ENCODE measurements around the gene DNM3. TPM values are rescaled to one million over a fixed set of nuclear protein-coding genes. Genes with fewer than 3 reads are reported as not detected.

DNM3 gene
- total and polyA plus RNA-seq, 2 experiments from 2014 or later = 5.2 to 12.2 TPM

DNA sequence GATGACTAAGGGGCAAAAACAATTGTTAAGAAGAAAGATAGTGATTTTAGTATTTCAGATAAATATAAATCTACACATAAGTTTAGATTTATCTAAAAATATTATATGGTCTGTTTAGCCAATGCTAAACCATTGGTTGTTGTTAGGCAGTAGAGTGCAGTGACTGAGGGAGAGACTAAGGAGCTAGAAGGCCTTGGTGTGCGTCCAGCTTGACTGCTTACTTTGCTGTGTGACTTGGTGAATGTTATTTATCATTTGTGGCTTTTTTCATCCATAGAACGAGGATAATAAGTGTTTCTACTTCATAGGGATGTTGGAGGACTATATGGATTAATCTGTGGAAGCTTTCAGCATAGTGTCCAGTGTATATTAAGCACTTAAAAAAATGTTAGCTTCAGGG lies 314.5 kb downstream of the DNM3 start:
- no peak for ATAC-seq

DNA sequence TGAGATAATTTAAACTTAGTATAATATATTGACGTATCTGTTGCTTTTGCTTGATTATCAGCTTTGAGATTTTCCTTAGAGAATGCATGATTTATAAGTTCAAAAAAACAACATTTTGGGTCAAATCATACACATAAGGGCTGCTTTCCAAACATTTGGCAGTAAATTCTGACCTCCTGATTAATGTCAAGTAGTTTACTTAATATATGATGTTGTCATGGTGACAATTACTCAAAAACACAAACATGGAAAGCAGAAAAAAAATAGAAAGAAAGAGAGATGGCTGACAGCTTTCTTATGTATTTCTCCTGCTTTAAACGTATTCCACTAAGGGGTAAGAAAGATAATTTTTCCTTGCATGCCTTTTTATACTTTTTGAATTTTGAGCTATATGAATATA lies 320.9 kb downstream of the DNM3 start:
- no peaks in the 10 kb centered on the region for H3K9me2 ChIP-seq (ENCODE audit: insufficient read depth)
- TF ChIP-seq ZNF331 (CRISPR knock-in tag; IDR thresholded peaks at IDR 0.05; ENCODE audit: low read depth) (no peak), STAT1 (IDR thresholded peaks at IDR 0.05; ENCODE audit: unreplicated experiment) (no peak), NANOG (IDR thresholded peaks at IDR 0.05; ENCODE audit: borderline replicate concordance) (no peak), EZH2 (IDR thresholded peaks at IDR 0.05; ENCODE audit: low read depth, unreplicated experiment) (no peak)
- no peak overlapping the region for H3K4me3 ChIP-seq
- no peaks in the 10 kb centered on the region for H3K9me3 Mint-ChIP-seq
- DNase-seq (ENCODE audit: low spot score) (no peak), ATAC-seq (no peak)
- H3K27ac ChIP-seq (ENCODE audit: low read depth) = no peak overlapping the region
- H3K79me2 ChIP-seq (replicated peaks; ENCODE audit: insufficient read depth) = no peaks in the 10 kb centered on the region
- H3F3A ChIP-seq (replicated peaks; ENCODE audit: low read depth) = no peaks in the 10 kb centered on the region
- no peak overlapping the region for H3K4me3 Mint-ChIP-seq
- no peaks in the 10 kb centered on the region for H3K4me1 Mint-ChIP-seq
- H3K27ac Mint-ChIP-seq = no peak overlapping the region
- H3K36me3 Mint-ChIP-seq (ENCODE audit: low read depth) = no peaks in the 10 kb centered on the region
- H3K36me3 ChIP-seq (ENCODE audit: insufficient read depth) = no peaks in the 10 kb centered on the region
- no peaks in the 10 kb centered on the region for H3K4me1 ChIP-seq (ENCODE audit: insufficient read depth)
- H3K27me3 ChIP-seq (ENCODE audit: insufficient read depth) = no peaks in the 10 kb centered on the region
- no peak overlapping the region for H2AFZ ChIP-seq
- no peaks in the 10 kb centered on the region for H3K27me3 Mint-ChIP-seq (ENCODE audit: insufficient read depth, low read depth, poor library complexity)
- H4K20me1 ChIP-seq (replicated peaks; ENCODE audit: insufficient read depth) = no peaks in the 10 kb centered on the region
- H3K4me2 ChIP-seq = no peak overlapping the region

More for the DNA sequence above, 314.5 kb downstream of the DNM3 start:
- Histone ChIP-seq H2AFZ (no peak overlapping the region), H3K4me1 (ENCODE audit: insufficient read depth) (no peaks in the 10 kb centered on the region), H3F3A (replicated peaks; ENCODE audit: low read depth) (no peaks in the 10 kb centered on the region), H3K79me2 (replicated peaks; ENCODE audit: insufficient read depth) (no peaks in the 10 kb centered on the region), H3K36me3 (ENCODE audit: insufficient read depth) (no peaks in the 10 kb centered on the region), H3K9me2 (ENCODE audit: insufficient read depth) (no peaks in the 10 kb centered on the region), H3K27ac (ENCODE audit: low read depth) (no peak overlapping the region), H3K27me3 (ENCODE audit: insufficient read depth) (no peaks in the 10 kb centered on the region), H3K4me2 (no peak overlapping the region), H4K20me1 (replicated peaks; ENCODE audit: insufficient read depth) (no peaks in the 10 kb centered on the region), H3K4me3 (no peak overlapping the region)
- TF ChIP-seq POLR2AphosphoS5 (IDR thresholded peaks at IDR 0.05; ENCODE audit: low read depth) (no peak), JUNB (IDR thresholded peaks at IDR 0.05; ENCODE audit: unreplicated experiment) (no peak), CREB1 (CRISPR knock-in tag; IDR thresholded peaks at IDR 0.05; ENCODE audit: low read depth) (no peak), EZH2 (IDR thresholded peaks at IDR 0.05; ENCODE audit: low read depth, unreplicated experiment) (no peak), ZNF331 (CRISPR knock-in tag; IDR thresholded peaks at IDR 0.05; ENCODE audit: low read depth) (no peak), EZH2phosphoT487 (IDR thresholded peaks at IDR 0.05; ENCODE audit: unreplicated experiment) (no peak), STAT1 (IDR thresholded peaks at IDR 0.05; ENCODE audit: unreplicated experiment) (no peak), NANOG (IDR thresholded peaks at IDR 0.05; ENCODE audit: borderline replicate concordance) (no peak)
- TF ChIP-seq, protein P1, sequence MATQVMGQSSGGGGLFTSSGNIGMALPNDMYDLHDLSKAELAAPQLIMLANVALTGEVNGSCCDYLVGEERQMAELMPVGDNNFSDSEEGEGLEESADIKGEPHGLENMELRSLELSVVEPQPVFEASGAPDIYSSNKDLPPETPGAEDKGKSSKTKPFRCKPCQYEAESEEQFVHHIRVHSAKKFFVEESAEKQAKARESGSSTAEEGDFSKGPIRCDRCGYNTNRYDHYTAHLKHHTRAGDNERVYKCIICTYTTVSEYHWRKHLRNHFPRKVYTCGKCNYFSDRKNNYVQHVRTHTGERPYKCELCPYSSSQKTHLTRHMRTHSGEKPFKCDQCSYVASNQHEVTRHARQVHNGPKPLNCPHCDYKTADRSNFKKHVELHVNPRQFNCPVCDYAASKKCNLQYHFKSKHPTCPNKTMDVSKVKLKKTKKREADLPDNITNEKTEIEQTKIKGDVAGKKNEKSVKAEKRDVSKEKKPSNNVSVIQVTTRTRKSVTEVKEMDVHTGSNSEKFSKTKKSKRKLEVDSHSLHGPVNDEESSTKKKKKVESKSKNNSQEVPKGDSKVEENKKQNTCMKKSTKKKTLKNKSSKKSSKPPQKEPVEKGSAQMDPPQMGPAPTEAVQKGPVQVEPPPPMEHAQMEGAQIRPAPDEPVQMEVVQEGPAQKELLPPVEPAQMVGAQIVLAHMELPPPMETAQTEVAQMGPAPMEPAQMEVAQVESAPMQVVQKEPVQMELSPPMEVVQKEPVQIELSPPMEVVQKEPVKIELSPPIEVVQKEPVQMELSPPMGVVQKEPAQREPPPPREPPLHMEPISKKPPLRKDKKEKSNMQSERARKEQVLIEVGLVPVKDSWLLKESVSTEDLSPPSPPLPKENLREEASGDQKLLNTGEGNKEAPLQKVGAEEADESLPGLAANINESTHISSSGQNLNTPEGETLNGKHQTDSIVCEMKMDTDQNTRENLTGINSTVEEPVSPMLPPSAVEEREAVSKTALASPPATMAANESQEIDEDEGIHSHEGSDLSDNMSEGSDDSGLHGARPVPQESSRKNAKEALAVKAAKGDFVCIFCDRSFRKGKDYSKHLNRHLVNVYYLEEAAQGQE (IDR thresholded peaks at IDR 0.05; ENCODE audit: unreplicated experiment) = no peak
- no peaks in the 10 kb centered on the region for H3K27me3 Mint-ChIP-seq (ENCODE audit: insufficient read depth, low read depth, poor library complexity)
- no peaks in the 10 kb centered on the region for H3K36me3 Mint-ChIP-seq (ENCODE audit: low read depth)
- no peak for DNase-seq (ENCODE audit: low spot score)
- no peaks in the 10 kb centered on the region for H3K9me3 Mint-ChIP-seq
- H3K4me1 Mint-ChIP-seq = no peaks in the 10 kb centered on the region
- H3K4me3 Mint-ChIP-seq = no peak overlapping the region
- H3K27ac Mint-ChIP-seq = no peak overlapping the region
